GM13976 (cell line): Measurements from ENCODE around the gene CHMP4A.
"Not testable (repeated sequence)": the region's sequence is repeated elsewhere in the genome, so short reads cannot be mapped to it uniquely, and the experiment has no call there.

ENCODE experiments used
- DNase-seq: peaks from one replicate; pipeline ENCODE4 v3.0.0; 2012; ENCODE audit warnings: low spot score
- in situ Hi-C: fragments of 300-500 bp; cut with MboI; formaldehyde crosslinking; loops from one replicate; pipeline ENCODE4 v1.12.0; 2022; ENCODE audit warnings: low sequenced_read_pairs, mixed read lengths, inconsistent platforms; ENCODE audit not compliant: unreplicated experiment
- TF ChIP-seq, protein P1 (sequence below): IDR thresholded peaks from 2 replicates; pipeline ENCODE4 v1.5.1; 2012; ENCODE audit warnings: borderline replicate concordance, mild to moderate bottlenecking; ENCODE audit not compliant: insufficient read depth; ENCODE audit errors: extremely low read depth, missing control alignments, control extremely low read depth

The CHMP4A gene

GRCh38 chr14:24213866-24214662, 776 bp upstream of the CHMP4A start:
- TF ChIP-seq, protein P1, sequence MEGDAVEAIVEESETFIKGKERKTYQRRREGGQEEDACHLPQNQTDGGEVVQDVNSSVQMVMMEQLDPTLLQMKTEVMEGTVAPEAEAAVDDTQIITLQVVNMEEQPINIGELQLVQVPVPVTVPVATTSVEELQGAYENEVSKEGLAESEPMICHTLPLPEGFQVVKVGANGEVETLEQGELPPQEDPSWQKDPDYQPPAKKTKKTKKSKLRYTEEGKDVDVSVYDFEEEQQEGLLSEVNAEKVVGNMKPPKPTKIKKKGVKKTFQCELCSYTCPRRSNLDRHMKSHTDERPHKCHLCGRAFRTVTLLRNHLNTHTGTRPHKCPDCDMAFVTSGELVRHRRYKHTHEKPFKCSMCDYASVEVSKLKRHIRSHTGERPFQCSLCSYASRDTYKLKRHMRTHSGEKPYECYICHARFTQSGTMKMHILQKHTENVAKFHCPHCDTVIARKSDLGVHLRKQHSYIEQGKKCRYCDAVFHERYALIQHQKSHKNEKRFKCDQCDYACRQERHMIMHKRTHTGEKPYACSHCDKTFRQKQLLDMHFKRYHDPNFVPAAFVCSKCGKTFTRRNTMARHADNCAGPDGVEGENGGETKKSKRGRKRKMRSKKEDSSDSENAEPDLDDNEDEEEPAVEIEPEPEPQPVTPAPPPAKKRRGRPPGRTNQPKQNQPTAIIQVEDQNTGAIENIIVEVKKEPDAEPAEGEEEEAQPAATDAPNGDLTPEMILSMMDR: no peak
- in situ Hi-C loops: no loop called here
- no peak for DNase-seq

DNA sequence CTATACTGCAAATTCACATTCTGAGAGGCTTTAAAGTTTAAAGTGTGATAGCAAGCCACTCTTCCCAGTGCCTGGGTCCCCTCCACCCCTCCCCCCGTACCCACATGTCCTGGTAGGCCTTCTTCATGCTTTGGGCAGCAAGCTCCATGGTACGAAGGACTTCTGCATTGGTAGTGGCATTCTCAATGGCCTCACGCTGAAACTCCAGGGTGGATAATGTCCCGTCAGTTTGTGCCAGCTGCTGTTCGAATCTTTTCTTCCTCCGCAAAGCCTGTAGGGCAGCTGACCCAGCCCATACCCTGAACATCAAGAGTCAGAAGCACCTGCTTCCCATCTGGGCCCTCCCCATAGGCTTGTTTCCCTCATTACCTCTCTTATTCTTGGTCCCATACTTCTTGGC, 2.0 kb downstream of the CHMP4A start:
- no peak for DNase-seq
- TF ChIP-seq, protein P1: no peak
- in situ Hi-C loops: no loop called here

DNA sequence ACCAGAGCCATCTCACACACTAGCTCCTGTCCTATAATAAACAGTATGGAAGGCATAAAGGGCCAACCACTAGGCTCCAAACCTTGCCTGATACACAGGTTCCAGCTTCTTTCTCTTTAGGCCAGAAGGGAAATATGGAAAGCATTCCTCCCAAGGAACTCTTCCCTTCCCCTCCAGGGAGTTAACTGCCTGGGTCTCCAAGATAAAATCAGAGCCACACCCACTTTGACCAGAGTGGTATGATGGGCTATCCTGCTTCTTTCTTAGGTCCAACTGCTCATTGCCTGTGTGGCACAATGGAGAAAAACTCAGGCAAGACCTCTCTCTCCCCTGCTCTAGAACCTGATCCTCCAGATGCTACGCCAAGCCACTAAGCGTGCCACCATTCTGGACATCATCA, 5.7 kb downstream of the CHMP4A start:
- DNase-seq: no peak
- TF ChIP-seq, protein P1: no peak
- in situ Hi-C loops: no loop called here

- TF ChIP-seq, protein P1: no peak
- DNase-seq: no peak
- in situ Hi-C loops: no loop called here
These were observed 6.2 kb downstream of the CHMP4A start for GRCh38 chr14:24207104-24207551.

- TF ChIP-seq, protein P1: no peak
- in situ Hi-C loops: no loop called here
- no peak for DNase-seq
These were observed 6.8 kb downstream of the CHMP4A start for GRCh38 chr14:24206260-24207103.

DNA sequence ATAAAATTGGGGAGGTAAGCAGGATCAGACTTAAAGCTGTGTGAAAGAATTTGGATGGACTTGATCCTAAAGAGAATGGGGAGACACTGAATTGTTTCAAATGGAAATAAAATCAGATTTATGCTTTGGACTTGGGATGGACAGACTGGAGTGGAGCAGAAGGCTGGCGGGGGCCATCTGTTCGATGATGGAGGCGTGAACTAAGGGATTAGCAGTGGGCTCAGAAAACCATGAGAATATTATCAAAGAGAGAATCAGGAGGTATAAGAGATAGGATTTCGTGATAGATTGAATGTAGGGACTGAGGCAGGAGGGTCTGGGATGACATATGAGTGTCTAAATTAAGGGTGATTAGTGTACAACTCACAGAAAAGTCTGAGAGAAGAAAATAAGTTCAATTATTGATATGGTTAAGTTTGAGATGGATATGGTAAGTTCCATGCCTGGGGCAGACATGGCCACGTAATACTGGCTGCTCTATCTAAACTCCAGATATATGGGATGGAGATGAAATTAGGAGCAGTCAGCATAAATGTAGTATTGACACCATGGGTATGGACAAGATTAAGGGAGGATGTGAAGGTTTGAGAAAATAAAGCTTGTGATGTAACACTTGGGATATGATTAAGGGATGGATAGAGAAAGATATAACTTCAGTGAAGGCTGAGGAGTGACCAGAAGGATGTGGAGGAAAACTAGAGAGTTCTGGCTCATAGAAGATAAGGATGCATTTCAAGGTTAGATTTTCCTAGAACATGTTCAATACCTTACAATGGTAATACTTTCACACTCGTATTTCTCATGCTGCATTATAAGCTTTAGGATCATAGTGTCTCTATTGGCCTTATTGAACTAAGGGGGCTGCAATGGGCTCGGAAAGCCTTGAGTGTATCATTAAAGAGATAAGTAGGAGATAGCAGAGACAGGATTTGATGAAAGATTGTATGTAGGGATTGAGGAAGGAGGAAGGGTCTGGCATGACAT, 8.8 kb downstream of the CHMP4A start:
- in situ Hi-C loops: no loop called here
- no peak for DNase-seq
- TF ChIP-seq, protein P1: no peak

GRCh38 chr14:24203249-24203886, 9.9 kb downstream of the CHMP4A start:
- in situ Hi-C loops, DNase-seq: not testable (repeated sequence)

DNA sequence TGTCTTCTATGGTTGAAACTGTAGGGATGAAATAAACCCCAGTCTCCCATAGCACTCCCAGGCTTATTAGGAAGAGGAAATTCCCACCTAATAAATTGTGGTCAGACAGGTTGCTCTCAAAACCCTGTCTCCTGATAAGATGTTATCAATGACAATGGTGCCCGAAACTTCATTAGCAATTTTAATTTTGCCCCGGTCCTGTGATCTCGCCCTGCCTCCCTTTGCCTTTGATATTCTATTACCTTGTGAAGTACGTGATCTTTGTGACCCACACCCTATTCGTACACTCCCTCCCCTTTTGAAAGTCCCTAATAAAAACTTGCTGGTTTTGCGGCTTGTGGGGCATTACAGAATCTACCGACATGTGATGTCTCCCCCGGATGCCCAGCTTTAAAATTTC, 10.8 kb downstream of the CHMP4A start:
- DNase-seq, in situ Hi-C loops: not testable (repeated sequence)
